WI38 (cell line): ENCODE measurements around the gene TNRC6B.
"Not testable (repeated sequence)": the region's sequence is repeated elsewhere in the genome, so short reads cannot be mapped to it uniquely, and the experiment has no call there.

Experiments used
- H3K4me3 ChIP-seq: 2 replicates; pipeline ENCODE4 v1.5.1; 2011; ENCODE audit warnings: low read depth, mild to moderate bottlenecking, control low read depth, low read length
- TF ChIP-seq, protein P1 (sequence below): IDR thresholded peaks from 2 replicates; pipeline ENCODE4 v1.5.1; 2012; ENCODE audit warnings: low read depth, mild to moderate bottlenecking, control low read depth, low read length

The TNRC6B gene

DNA sequence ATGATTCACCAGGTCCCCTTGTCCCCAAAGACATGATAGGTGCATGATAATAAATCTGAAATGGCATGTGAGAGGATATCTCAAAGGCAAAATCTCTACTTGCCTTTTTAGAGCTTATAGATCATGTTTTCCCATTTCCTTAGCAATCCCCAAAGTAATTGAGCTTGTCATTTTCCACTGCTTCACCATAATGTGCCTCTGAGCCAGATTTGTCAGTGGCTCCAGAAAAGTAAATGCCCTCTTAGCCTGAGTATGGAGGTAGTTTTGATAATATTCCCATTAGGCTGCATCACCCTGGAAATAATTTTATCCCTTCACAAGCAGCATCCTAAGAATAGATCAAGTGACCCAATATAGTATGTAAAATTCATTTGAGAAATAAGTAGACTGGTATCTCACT, 131.9 kb downstream of the TNRC6B start:
- TF ChIP-seq, protein P1, sequence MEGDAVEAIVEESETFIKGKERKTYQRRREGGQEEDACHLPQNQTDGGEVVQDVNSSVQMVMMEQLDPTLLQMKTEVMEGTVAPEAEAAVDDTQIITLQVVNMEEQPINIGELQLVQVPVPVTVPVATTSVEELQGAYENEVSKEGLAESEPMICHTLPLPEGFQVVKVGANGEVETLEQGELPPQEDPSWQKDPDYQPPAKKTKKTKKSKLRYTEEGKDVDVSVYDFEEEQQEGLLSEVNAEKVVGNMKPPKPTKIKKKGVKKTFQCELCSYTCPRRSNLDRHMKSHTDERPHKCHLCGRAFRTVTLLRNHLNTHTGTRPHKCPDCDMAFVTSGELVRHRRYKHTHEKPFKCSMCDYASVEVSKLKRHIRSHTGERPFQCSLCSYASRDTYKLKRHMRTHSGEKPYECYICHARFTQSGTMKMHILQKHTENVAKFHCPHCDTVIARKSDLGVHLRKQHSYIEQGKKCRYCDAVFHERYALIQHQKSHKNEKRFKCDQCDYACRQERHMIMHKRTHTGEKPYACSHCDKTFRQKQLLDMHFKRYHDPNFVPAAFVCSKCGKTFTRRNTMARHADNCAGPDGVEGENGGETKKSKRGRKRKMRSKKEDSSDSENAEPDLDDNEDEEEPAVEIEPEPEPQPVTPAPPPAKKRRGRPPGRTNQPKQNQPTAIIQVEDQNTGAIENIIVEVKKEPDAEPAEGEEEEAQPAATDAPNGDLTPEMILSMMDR: no peak
- no peak overlapping the region for H3K4me3 ChIP-seq

DNA sequence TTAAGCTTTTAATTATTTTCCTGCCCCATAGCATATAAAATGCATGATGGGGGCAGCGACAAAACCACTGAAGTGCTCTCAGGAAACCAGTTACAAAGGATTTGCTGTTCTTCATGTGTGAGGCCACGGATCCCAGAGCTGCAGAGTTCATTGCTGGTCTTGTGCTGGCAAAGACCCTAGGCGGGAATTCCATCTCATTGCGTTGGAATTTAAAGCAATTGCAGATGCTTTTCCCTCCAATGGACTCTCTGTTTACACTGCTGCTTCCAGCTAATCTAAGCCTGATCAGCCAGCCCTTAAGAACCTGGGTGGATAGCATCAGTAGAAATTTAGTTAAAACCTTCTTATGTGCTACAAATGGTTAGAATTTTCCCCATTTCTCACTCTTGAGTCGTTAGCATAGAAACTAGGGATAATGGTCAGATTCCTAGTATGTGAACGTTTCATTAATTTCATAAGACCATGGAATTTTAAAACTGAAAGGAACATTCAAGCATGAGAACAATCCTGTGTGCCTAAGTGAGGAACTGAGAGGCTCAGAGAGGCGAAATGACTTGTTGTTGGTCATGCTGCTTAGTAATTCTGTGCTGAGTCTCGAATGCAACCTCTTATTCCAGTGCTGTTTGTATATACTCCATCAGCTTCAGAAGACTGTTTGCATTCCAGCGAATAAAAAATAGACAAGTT, 132.5 kb downstream of the TNRC6B start:
- peak overlapping the region; percentile 46 for H3K4me3 ChIP-seq
- TF ChIP-seq, protein P1: no peak

DNA sequence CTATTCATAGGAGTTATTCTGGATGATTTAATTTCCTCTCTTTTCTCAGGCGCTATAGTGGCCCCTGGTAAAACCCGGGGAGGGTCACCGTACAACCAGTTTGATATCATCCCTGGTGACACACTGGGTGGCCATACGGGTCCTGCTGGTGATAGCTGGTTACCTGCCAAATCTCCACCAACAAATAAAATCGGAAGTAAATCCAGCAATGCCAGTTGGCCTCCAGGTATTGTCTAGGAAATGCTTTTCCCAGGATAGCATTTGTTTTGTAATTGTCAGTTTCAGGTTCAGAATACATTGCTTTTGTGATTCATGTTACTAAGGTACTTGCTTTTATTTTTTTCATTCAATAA, 133.0 kb downstream of the TNRC6B start:
- TF ChIP-seq, protein P1: no peak
- H3K4me3 ChIP-seq: peak overlapping the region; percentile 46

DNA sequence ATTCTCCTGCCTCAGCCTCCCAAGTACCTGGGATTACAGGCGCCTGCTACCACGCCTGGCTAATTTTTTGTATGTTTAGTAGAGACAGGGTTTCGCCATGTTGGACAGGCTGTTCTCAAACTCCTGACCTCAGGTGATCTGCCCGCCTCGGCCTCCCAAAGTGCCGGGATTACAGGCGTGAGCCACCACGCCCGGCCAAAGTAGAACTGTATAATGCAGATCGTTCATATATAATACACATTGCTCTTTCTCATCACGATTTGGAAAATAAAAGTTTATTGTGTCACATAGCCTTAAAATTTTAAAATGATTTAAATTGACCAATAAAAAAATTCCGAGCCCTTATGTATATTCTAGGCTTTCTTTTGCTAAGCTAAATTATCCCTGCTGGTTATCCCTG, 133.9 kb downstream of the TNRC6B start:
- not testable (repeated sequence) for H3K4me3 ChIP-seq

DNA sequence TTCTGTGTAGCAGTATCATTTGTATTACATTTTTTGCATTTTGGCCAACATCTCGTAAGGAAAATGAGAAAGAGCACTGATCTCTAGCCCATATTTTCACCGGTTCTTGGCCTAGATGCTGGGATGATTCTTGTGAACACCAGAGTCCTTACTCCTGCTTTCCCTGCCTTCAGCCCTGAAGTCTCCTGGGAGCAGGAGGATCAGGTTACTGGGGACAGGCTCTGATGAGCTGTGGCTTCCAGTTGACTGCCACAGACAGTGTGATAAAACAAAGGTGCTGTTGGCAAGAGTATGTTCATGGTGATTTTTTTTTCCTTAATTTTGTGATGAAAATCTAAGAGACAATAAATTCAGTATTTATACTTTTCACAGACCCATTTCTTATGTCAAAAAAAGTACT, 134.3 kb downstream of the TNRC6B start:
- TF ChIP-seq, protein P1: no peak

DNA sequence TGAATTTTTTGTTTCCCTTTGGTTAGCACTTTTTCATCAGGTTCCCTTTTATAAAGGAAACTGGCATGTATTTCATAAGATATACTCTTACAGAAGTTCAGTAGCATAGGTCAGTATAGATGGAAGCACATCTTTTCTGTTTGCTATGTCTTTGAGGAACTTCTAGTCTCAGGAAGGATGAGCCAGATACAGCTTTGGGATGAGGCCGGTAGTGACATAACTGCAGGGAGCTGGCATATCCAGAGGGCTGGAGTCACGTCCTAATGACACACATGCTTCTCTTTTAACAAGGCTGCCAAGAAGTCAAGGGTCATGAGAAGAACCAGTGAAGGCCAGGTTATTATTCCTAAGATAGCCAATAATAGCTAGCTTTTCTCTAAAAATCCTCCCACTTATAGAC, 135.3 kb downstream of the TNRC6B start:
- TF ChIP-seq, protein P1: no peak
- no peak overlapping the region for H3K4me3 ChIP-seq

More for the DNA sequence above, 134.3 kb downstream of the TNRC6B start:
- no peak overlapping the region for H3K4me3 ChIP-seq

DNA sequence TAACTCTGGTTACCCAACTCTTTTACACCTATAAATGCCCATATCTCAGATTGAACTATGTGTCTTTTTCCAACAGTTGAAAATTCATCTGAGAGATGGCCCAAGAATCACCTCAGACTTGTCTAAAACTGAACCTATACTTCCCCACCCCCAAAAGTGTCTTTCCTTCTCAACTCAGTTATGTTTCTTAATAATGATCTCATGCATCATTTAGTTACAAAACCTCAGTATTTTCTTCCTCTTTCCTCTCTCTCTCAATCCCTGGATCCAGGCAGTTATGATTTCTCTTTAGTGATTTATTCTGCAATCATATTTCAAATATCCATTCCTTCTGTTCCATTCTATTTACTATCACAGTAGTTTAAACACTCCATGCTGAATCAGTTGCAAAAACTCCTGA, 136.3 kb downstream of the TNRC6B start:
- H3K4me3 ChIP-seq: no peak overlapping the region
- TF ChIP-seq, protein P1: no peak

DNA sequence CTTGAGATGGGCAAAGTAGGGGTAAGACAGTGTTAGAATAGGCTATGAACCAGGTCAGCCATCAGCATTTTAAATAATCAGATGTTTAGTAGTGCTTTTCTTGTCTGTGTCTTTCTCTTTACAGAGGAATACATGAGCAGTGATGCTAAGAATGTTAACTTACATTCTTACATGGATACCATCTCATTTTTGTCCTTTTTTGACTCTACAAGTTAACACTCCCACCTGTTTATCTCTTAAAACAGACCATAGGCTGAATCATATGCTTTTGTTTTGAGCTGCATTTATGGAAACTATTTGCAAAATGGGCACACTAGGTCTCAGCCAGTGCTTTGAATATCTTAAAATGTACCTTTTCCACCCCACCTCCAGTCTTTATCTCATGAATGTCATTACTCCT, 143.0 kb downstream of the TNRC6B start:
- TF ChIP-seq, protein P1: no peak
- H3K4me3 ChIP-seq: no peak overlapping the region
